ENCODE data around the gene DNER.

The DNER gene

GRCh38 chr2:229672021-229672420, 42.3 kb downstream of the DNER start:
- in situ Hi-C loops (cut with MboI; ENCODE audit: low sequenced_read_pairs) = no loop called here

- in situ Hi-C loops (cut with MboI; ENCODE audit: low sequenced_read_pairs) = no loop called here
Measured at GRCh38 chr2:229669841-229670240, 44.5 kb downstream of the DNER start.

GRCh38 chr2:229666811-229667210, 47.5 kb downstream of the DNER start:
- in situ Hi-C loops (cut with MboI; ENCODE audit: low sequenced_read_pairs) = no loop called here

- in situ Hi-C loops (cut with MboI; ENCODE audit: low sequenced_read_pairs) = no loop called here
Measured at GRCh38 chr2:229665158-229665557, 49.2 kb downstream of the DNER start.

- in situ Hi-C loops (cut with MboI; ENCODE audit: low sequenced_read_pairs) = no loop called here
Measured at GRCh38 chr2:229661478-229661877, 52.9 kb downstream of the DNER start.

GRCh38 chr2:229660951-229661350, 53.4 kb downstream of the DNER start:
- in situ Hi-C loops (cut with MboI; ENCODE audit: low sequenced_read_pairs) = no loop called here

- in situ Hi-C loops (cut with MboI; ENCODE audit: low sequenced_read_pairs) = no loop called here
Measured at GRCh38 chr2:229660391-229660790, 54.0 kb downstream of the DNER start.

GRCh38 chr2:229658004-229658403, 56.4 kb downstream of the DNER start:
- in situ Hi-C loops (cut with MboI; ENCODE audit: low sequenced_read_pairs) = no loop called here

GRCh38 chr2:229654437-229654836, 59.9 kb downstream of the DNER start:
- in situ Hi-C loops (cut with MboI; ENCODE audit: low sequenced_read_pairs) = no loop called here

- in situ Hi-C loops (cut with MboI; ENCODE audit: low sequenced_read_pairs) = no loop called here
Measured at GRCh38 chr2:229653531-229653930, 60.8 kb downstream of the DNER start.

GRCh38 chr2:229652796-229653195, 61.6 kb downstream of the DNER start:
- in situ Hi-C loops (cut with MboI; ENCODE audit: low sequenced_read_pairs) = no loop called here

- in situ Hi-C loops (cut with MboI; ENCODE audit: low sequenced_read_pairs) = no loop called here
Measured at GRCh38 chr2:229650901-229651300, 63.5 kb downstream of the DNER start.

- in situ Hi-C loops (cut with MboI; ENCODE audit: low sequenced_read_pairs) = no loop called here
Measured at GRCh38 chr2:229650059-229650458, 64.3 kb downstream of the DNER start.

- in situ Hi-C loops (cut with MboI; ENCODE audit: low sequenced_read_pairs) = no loop called here
Measured at GRCh38 chr2:229646186-229646723, 68.1 kb downstream of the DNER start.

- in situ Hi-C loops (cut with MboI; ENCODE audit: low sequenced_read_pairs) = no loop called here
Measured at GRCh38 chr2:229642371-229642770, 72.0 kb downstream of the DNER start.

- in situ Hi-C loops (cut with MboI; ENCODE audit: low sequenced_read_pairs) = no loop called here
Measured at GRCh38 chr2:229641676-229642075, 72.7 kb downstream of the DNER start.

- in situ Hi-C loops (cut with MboI; ENCODE audit: low sequenced_read_pairs) = no loop called here
Measured at GRCh38 chr2:229640636-229641035, 73.7 kb downstream of the DNER start.

GRCh38 chr2:229636571-229636970, 77.8 kb downstream of the DNER start:
- in situ Hi-C loops (cut with MboI; ENCODE audit: low sequenced_read_pairs) = no loop called here

- in situ Hi-C loops (cut with MboI; ENCODE audit: low sequenced_read_pairs) = no loop called here
Measured at GRCh38 chr2:229635371-229635680, 79.0 kb downstream of the DNER start.

- in situ Hi-C loops (cut with MboI; ENCODE audit: low sequenced_read_pairs) = no loop called here
Measured at GRCh38 chr2:229634601-229635370, 79.6 kb downstream of the DNER start.

GRCh38 chr2:229633556-229633955, 80.8 kb downstream of the DNER start:
- in situ Hi-C loops (cut with MboI; ENCODE audit: low sequenced_read_pairs) = no loop called here

- in situ Hi-C loops (cut with MboI; ENCODE audit: low sequenced_read_pairs) = no loop called here
Measured at GRCh38 chr2:229629039-229629438, 85.3 kb downstream of the DNER start.

GRCh38 chr2:229627728-229628127, 86.6 kb downstream of the DNER start:
- in situ Hi-C loops (cut with MboI; ENCODE audit: low sequenced_read_pairs) = no loop called here
